Hepatocyte (in vitro differentiated cells): ENCODE measurements around the gene CFAP77. TPM values are rescaled to one million over a fixed set of nuclear protein-coding genes. Genes with fewer than 3 reads are reported as not detected.

ENCODE experiments used
- DNase-seq: peaks from one replicate; pipeline ENCODE4 v3.0.0-alpha.2; 2016; ENCODE audit warnings: low spot score
- H2AFZ ChIP-seq: fragments of 200-600 bp; sonication (generic); 2 replicates; pipeline ENCODE4 v1.6.0; 2016; ENCODE audit warnings: antibody characterized with exemption, mild to moderate bottlenecking
- H3K27ac ChIP-seq: fragments of 200-600 bp; sonication (generic); 2 replicates; pipeline ENCODE4 v1.5.1; 2016; ENCODE audit warnings: mild to moderate bottlenecking
- H3K27me3 ChIP-seq: fragments of 200-600 bp; sonication (generic); 2 replicates; pipeline ENCODE4 v1.6.1; 2016
- H3K36me3 ChIP-seq: fragments of 200-600 bp; sonication (generic); replicated peaks from 2 replicates; pipeline ENCODE4 v1.5.1; 2016; ENCODE audit warnings: low read depth; ENCODE audit not compliant: insufficient read depth
- H3K4me1 ChIP-seq: fragments of 200-600 bp; sonication (generic); 2 replicates; pipeline ENCODE4 v1.5.1; 2016; ENCODE audit warnings: mild to moderate bottlenecking, moderate library complexity; ENCODE audit not compliant: insufficient read depth
- H3K4me2 ChIP-seq: fragments of 200-600 bp; sonication (generic); 2 replicates; pipeline ENCODE4 v1.6.0; 2016
- H3K4me3 ChIP-seq: fragments of 200-600 bp; sonication (generic); 2 replicates; pipeline ENCODE4 v1.5.1; 2016; ENCODE audit warnings: mild to moderate bottlenecking
- H3K79me2 ChIP-seq: fragments of 200-600 bp; sonication (generic); 2 replicates; pipeline ENCODE4 v1.6.0; 2017; ENCODE audit warnings: mild to moderate bottlenecking
- H3K9me2 ChIP-seq: fragments of 200-600 bp; sonication (generic); replicated peaks from 2 replicates; pipeline ENCODE4 v1.6.0; 2017; ENCODE audit warnings: mild to moderate bottlenecking; ENCODE audit not compliant: insufficient read depth
- H3K9me3 ChIP-seq: fragments of 200-600 bp; sonication (generic); 2 replicates; pipeline ENCODE4 v1.5.1; 2016; ENCODE audit warnings: low read depth, mild to moderate bottlenecking
- H4K20me1 ChIP-seq: fragments of 200-600 bp; sonication (generic); 2 replicates; pipeline ENCODE4 v1.6.0; 2016; ENCODE audit warnings: mild to moderate bottlenecking; ENCODE audit not compliant: insufficient read depth, poor library complexity, severe bottlenecking
- EZH2 ChIP-seq: fragments of 200-600 bp; sonication (generic); IDR thresholded peaks from 2 replicates; pipeline ENCODE4 v1.6.1; 2016; ENCODE audit warnings: antibody characterized with exemption, mild to moderate bottlenecking, borderline replicate concordance
- EZH2phosphoT487 ChIP-seq: fragments of 200-600 bp; sonication (generic); IDR thresholded peaks from one replicate; pipeline ENCODE4 v1.6.1; 2018; ENCODE audit warnings: antibody characterized with exemption, mild to moderate bottlenecking, low read depth, moderate library complexity; ENCODE audit not compliant: unreplicated experiment, severe bottlenecking
- WGBS: methylation state at CpG from one replicate; pipeline ENCODE4 v1.1.6; 2016; ENCODE audit warnings: low lambda C conversion rate; ENCODE audit errors: missing lambda C conversion rate; 5-methylcytosine and 5-hydroxymethylcytosine counted together
- polyA plus RNA-seq: library from polyadenylated mRNA; unstranded; fragments of >200 nt; fragmentation: Nextera tagmentation; extraction: Ambion mirVana; gene quantifications from 2 replicates; pipeline ENCODE4 v1.2.1, GENCODE V29; 2016
- total RNA-seq: library from RNA; depleted of rRNA; stranded (reverse); fragments of >200 nt; gene quantifications from 2 replicates; pipeline ENCODE4 v1.2.3, GENCODE V29; 2014
- TF ChIP-seq, protein P1 (sequence below): fragments of 200-600 bp; sonication (generic); IDR thresholded peaks from 2 replicates; pipeline ENCODE4 v1.5.1; 2016; ENCODE audit warnings: antibody characterized with exemption, mild to moderate bottlenecking; ENCODE audit not compliant: poor library complexity

CFAP77 gene
- total and polyA plus RNA-seq, 2 experiments from 2014 or later = 0.70 to 1.2 TPM

- Histone ChIP-seq H2AFZ (no peak overlapping the region), H3K4me1 (no peaks in the 10 kb centered on the region), H3K4me3 (no peak overlapping the region), H3K79me2 (no peaks in the 10 kb centered on the region), H3K27ac (no peak overlapping the region), H3K4me2 (no peak overlapping the region), H3K27me3 (no peaks in the 10 kb centered on the region), H4K20me1 (no peaks in the 10 kb centered on the region), H3K9me3 (no peaks in the 10 kb centered on the region), H3K9me2 (no peaks in the 10 kb centered on the region), H3K36me3 (no peaks in the 10 kb centered on the region)
- TF ChIP-seq, protein P1, sequence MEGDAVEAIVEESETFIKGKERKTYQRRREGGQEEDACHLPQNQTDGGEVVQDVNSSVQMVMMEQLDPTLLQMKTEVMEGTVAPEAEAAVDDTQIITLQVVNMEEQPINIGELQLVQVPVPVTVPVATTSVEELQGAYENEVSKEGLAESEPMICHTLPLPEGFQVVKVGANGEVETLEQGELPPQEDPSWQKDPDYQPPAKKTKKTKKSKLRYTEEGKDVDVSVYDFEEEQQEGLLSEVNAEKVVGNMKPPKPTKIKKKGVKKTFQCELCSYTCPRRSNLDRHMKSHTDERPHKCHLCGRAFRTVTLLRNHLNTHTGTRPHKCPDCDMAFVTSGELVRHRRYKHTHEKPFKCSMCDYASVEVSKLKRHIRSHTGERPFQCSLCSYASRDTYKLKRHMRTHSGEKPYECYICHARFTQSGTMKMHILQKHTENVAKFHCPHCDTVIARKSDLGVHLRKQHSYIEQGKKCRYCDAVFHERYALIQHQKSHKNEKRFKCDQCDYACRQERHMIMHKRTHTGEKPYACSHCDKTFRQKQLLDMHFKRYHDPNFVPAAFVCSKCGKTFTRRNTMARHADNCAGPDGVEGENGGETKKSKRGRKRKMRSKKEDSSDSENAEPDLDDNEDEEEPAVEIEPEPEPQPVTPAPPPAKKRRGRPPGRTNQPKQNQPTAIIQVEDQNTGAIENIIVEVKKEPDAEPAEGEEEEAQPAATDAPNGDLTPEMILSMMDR = no peak
- TF ChIP-seq EZH2 (no peak), EZH2phosphoT487 (no peak)
- WGBS = 98% methylated on average over 7 of the region's 7 CpGs
- DNase-seq = no peak
Measured at GRCh38 chr9:132387133-132387532, 22.9 kb upstream of the CFAP77 start.

DNA sequence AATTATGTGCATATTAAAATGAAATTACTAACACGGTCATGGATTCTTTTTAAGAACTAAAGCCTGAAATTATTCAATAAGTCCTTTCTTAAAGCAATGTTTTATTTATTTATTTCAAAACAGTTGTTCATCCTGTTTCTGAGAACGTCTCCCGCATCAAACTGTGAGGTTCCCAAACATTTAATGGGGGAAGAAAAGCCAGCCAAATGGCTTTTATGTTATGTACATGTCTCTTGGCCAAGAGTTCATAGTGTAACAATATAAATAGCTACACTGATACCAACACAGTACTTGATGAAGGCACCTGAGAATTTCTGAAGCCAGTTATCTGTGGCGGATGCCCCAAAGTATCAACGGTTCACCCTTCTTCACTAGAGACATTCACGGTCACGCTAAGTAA is 19.0 kb upstream of the CFAP77 start:
- no peak for TF ChIP-seq EZH2phosphoT487
- TF ChIP-seq, protein P1 = no peak
- no peak for TF ChIP-seq EZH2
- no peak overlapping the region for H2AFZ ChIP-seq
- H3K79me2 ChIP-seq = no peaks in the 10 kb centered on the region
- H3K4me2 ChIP-seq = no peak overlapping the region
- no peaks in the 10 kb centered on the region for H4K20me1 ChIP-seq
- no peaks in the 10 kb centered on the region for H3K4me1 ChIP-seq
- H3K9me3 ChIP-seq = no peaks in the 10 kb centered on the region
- H3K9me2 ChIP-seq = no peaks in the 10 kb centered on the region
- H3K4me3 ChIP-seq = no peak overlapping the region
- H3K27me3 ChIP-seq = no peaks in the 10 kb centered on the region
- DNase-seq = no peak
- H3K36me3 ChIP-seq = no peaks in the 10 kb centered on the region
- H3K27ac ChIP-seq = no peak overlapping the region
- WGBS = 91% methylated on average over 7 of the region's 7 CpGs

DNA sequence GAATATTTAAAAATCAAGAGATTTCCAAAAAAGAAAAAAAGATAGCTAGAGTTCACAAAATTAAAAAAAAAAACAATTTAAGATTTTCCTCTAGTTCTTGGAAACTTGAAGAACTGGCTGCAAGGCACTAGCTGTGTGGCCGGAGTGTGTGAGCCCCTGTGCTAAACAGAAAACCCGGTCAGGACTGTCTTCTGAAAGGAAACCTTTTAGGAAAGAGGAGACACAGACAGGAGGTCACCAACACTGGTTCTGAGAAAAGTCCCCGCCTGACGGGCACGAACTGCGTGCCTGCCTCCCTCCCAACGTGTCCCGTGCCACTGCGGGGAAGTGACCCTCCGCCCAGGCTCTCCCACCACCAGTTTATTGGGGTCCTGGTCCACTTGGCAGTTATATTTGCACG is 18.6 kb upstream of the CFAP77 start:
- H3K27ac ChIP-seq = no peak overlapping the region
- H3K27me3 ChIP-seq = no peaks in the 10 kb centered on the region
- no peak overlapping the region for H3K4me2 ChIP-seq
- H4K20me1 ChIP-seq = no peaks in the 10 kb centered on the region
- H3K79me2 ChIP-seq = no peaks in the 10 kb centered on the region
- no peaks in the 10 kb centered on the region for H3K9me2 ChIP-seq
- no peaks in the 10 kb centered on the region for H3K36me3 ChIP-seq
- H3K9me3 ChIP-seq = no peaks in the 10 kb centered on the region
- H3K4me3 ChIP-seq = no peak overlapping the region
- TF ChIP-seq EZH2phosphoT487 = no peak
- TF ChIP-seq, protein P1 = no peak
- TF ChIP-seq EZH2 = no peak
- no peak for DNase-seq
- WGBS = 87% methylated on average over 11 of the region's 11 CpGs
- no peak overlapping the region for H2AFZ ChIP-seq
- H3K4me1 ChIP-seq = no peaks in the 10 kb centered on the region

GRCh38 chr9:132395560-132395959 is 14.5 kb upstream of the CFAP77 start:
- Histone ChIP-seq H3K36me3 (no peaks in the 10 kb centered on the region), H3K27me3 (no peaks in the 10 kb centered on the region), H3K4me3 (no peak overlapping the region), H3K4me1 (no peaks in the 10 kb centered on the region), H3K9me2 (no peaks in the 10 kb centered on the region), H3K79me2 (no peaks in the 10 kb centered on the region), H4K20me1 (no peaks in the 10 kb centered on the region), H2AFZ (no peak overlapping the region), H3K4me2 (no peak overlapping the region), H3K9me3 (no peaks in the 10 kb centered on the region), H3K27ac (no peak overlapping the region)
- WGBS = 87% methylated on average over 11 of the region's 11 CpGs
- DNase-seq = no peak
- TF ChIP-seq, protein P1 = no peak
- TF ChIP-seq EZH2 (no peak), EZH2phosphoT487 (no peak)
